H1 (cell line): ENCODE measurements around the gene NFYA. TPM values are rescaled to one million over a fixed set of nuclear protein-coding genes. Genes with fewer than 3 reads are reported as not detected.

ENCODE experiments used
- CTCF ChIA-PET: fragments of 300-600 bp; sonication (Branson Sonifier 250); formaldehyde crosslinking; loops from one replicate; lab custom pipeline; 2021; ENCODE audit not compliant: partially characterized antibody; lab: Charles Lee
- POLR2A ChIA-PET: fragments of 300-600 bp; sonication (Branson Sonifier 250); formaldehyde crosslinking; loops from one replicate; lab custom pipeline; 2021; ENCODE audit warnings: inconsistent platforms; ENCODE audit not compliant: partially characterized antibody; lab: Charles Lee
- DNase-seq, 2 experiments: peaks; one replicate each; pipeline versions ENCODE4 v3.0.0 to v3.0.0-alpha.2; 2010 to 2022; ENCODE audit warnings: low spot score in 2 of 2, low read depth in 1 of 2, mixed read lengths in 1 of 2
- FAIRE-seq: peaks from 2 replicates; lab custom pipeline; 2011; peaks lifted over from hg19 to GRCh38; lab: Jason Lieb, UNC
- H2AFZ ChIP-seq: 2 replicates; pipeline ENCODE4 v1.8.1; 2012; ENCODE audit warnings: low read length, inconsistent platforms
- H2AK5ac ChIP-seq: 2 replicates; pipeline ENCODE4 v1.6.1; 2013; ENCODE audit warnings: low read depth, low read length
- H2BK120ac ChIP-seq: replicated peaks from 2 replicates; pipeline ENCODE3; 2013; ENCODE audit warnings: low read depth, low read length, inconsistent platforms
- H2BK12ac ChIP-seq: 2 replicates; pipeline ENCODE4 v1.6.1; 2013; ENCODE audit warnings: low read depth, low read length
- H2BK15ac ChIP-seq: 2 replicates; pipeline ENCODE4 v1.6.1; 2013; ENCODE audit warnings: low read length
- H2BK20ac ChIP-seq: 2 replicates; pipeline ENCODE4 v1.6.1; 2013; ENCODE audit warnings: low read length
- H2BK5ac ChIP-seq: 2 replicates; pipeline ENCODE4 v1.6.1; 2013; ENCODE audit warnings: low read depth, low read length
- H3K14ac ChIP-seq: 2 replicates; pipeline ENCODE4 v1.6.1; 2013; ENCODE audit warnings: inconsistent platforms; ENCODE audit not compliant: insufficient read length
- H3K18ac ChIP-seq: 2 replicates; pipeline ENCODE4 v1.6.1; 2013; ENCODE audit warnings: low read length; ENCODE audit errors: extremely low read depth
- H3K23ac ChIP-seq: 2 replicates; pipeline ENCODE4 v1.6.1; 2013; ENCODE audit warnings: inconsistent platforms; ENCODE audit not compliant: insufficient read length
- H3K23me2 ChIP-seq: 2 replicates; pipeline ENCODE4 v1.6.1; 2013; ENCODE audit warnings: low read depth, low read length
- H3K27ac ChIP-seq: 2 replicates; pipeline ENCODE4 v1.6.1; 2011; ENCODE audit warnings: low read depth, low read length, inconsistent platforms
- H3K27me3 ChIP-seq, 4 experiments: replicated peaks in 1 of 4; 1 replicate in 1 of 4; 2 replicates in 3 of 4; pipeline versions ENCODE4 v1.6.1 to v1.8.1; 2011 to 2013; ENCODE audit warnings: low read length in 3 of 4, mild to moderate bottlenecking in 3 of 4, inconsistent platforms in 2 of 4, mixed read lengths in 2 of 4, moderate library complexity in 1 of 4; ENCODE audit not compliant: control insufficient read depth in 3 of 4, insufficient read depth in 3 of 4; ENCODE audit errors: extremely low read depth in 1 of 4
- H3K36me3 ChIP-seq, 4 experiments: 2 replicates each; pipeline versions ENCODE4 v1.6.1 to v1.8.1; 2011 to 2013; ENCODE audit warnings: mild to moderate bottlenecking in 4 of 4, low read length in 3 of 4, moderate library complexity in 2 of 4, control low read depth in 1 of 4, inconsistent platforms in 1 of 4; ENCODE audit not compliant: insufficient read depth in 4 of 4, control insufficient read depth in 2 of 4
- H3K4ac ChIP-seq: replicated peaks from 2 replicates; pipeline ENCODE3; 2013; ENCODE audit warnings: low read length, low read depth, mixed read lengths, inconsistent platforms; ENCODE audit not compliant: insufficient read length
- H3K4me1 ChIP-seq, 4 experiments: replicated peaks in 1 of 4; 1 replicate in 1 of 4; 2 replicates in 3 of 4; pipeline versions ENCODE4 v1.6.1 to v1.8.1; 2011 to 2013; ENCODE audit warnings: low read length in 3 of 4, inconsistent platforms in 2 of 4, mixed read lengths in 1 of 4; ENCODE audit not compliant: insufficient read depth in 4 of 4, control insufficient read depth in 3 of 4
- H3K4me2 ChIP-seq, 2 experiments: 2 replicates each; pipeline versions ENCODE4 v1.6.1 to v1.8.1; 2011 to 2013; ENCODE audit warnings: low read depth in 2 of 2, low read length in 2 of 2, control low read depth in 1 of 2, inconsistent platforms in 1 of 2, mild to moderate bottlenecking in 1 of 2; ENCODE audit not compliant: insufficient read depth in 1 of 2
- H3K4me3 ChIP-seq, 4 experiments: fragments of 200-600, 300-600 bp in 1 of 4; sonication (generic), shearing (Covaris generic), sonication (Bioruptor Twin) in 1 of 4; 2 replicates each; pipeline versions ENCODE4 v1.5.1 to v1.8.1; 2011 to 2016; ENCODE audit warnings: low read length in 4 of 4, low read depth in 3 of 4, control low read depth in 2 of 4, inconsistent platforms in 2 of 4, mild to moderate bottlenecking in 2 of 4, mixed read lengths in 1 of 4, moderate library complexity in 1 of 4; ENCODE audit not compliant: insufficient read depth in 2 of 4; ENCODE audit errors: extremely low read depth in 1 of 4
- H3K56ac ChIP-seq: replicated peaks from 2 replicates; pipeline ENCODE3; 2013; ENCODE audit warnings: low read depth, mild to moderate bottlenecking, mixed read lengths, low read length, inconsistent platforms; ENCODE audit not compliant: insufficient read length
- H3K79me1 ChIP-seq: 2 replicates; pipeline ENCODE4 v1.6.1; 2013; ENCODE audit warnings: low read depth, low read length, control low read depth
- H3K79me2 ChIP-seq, 2 experiments: 2 replicates each; pipeline versions ENCODE4 v1.6.1 to v1.8.1; 2012 to 2013; ENCODE audit warnings: low read length in 2 of 2, mild to moderate bottlenecking in 2 of 2, inconsistent platforms in 1 of 2; ENCODE audit not compliant: insufficient read depth in 2 of 2, control insufficient read depth in 1 of 2
- H3K9ac ChIP-seq, 4 experiments: replicated peaks in 1 of 4; 1 replicate in 1 of 4; 2 replicates in 3 of 4; pipeline versions ENCODE4 v1.6.1 to v1.8.1; 2011 to 2013; ENCODE audit warnings: low read depth in 3 of 4, low read length in 3 of 4, control low read depth in 2 of 4, mild to moderate bottlenecking in 2 of 4, moderate library complexity in 2 of 4, inconsistent platforms in 1 of 4; ENCODE audit errors: extremely low read depth in 1 of 4
- H3K9me3 ChIP-seq, 2 experiments: 2 replicates each; pipeline versions ENCODE4 v1.6.1 to v1.8.1; 2012 to 2013; ENCODE audit warnings: mild to moderate bottlenecking in 2 of 2, moderate library complexity in 2 of 2, control low read depth in 1 of 2, inconsistent platforms in 1 of 2, low read depth in 1 of 2, low read length in 1 of 2, mixed read lengths in 1 of 2; ENCODE audit not compliant: insufficient read depth in 2 of 2
- H4K20me1 ChIP-seq, 2 experiments: replicated peaks in 1 of 2; 2 replicates each; pipeline versions ENCODE3 to v1.8.1; 2011 to 2013; ENCODE audit warnings: inconsistent platforms in 2 of 2, low read length in 2 of 2, mild to moderate bottlenecking in 1 of 2; ENCODE audit not compliant: insufficient read depth in 2 of 2, control insufficient read depth in 1 of 2
- H4K5ac ChIP-seq: 2 replicates; pipeline ENCODE4 v1.6.1; 2013; ENCODE audit warnings: low read length, low read depth, mixed read lengths, inconsistent platforms; ENCODE audit not compliant: insufficient read length
- H4K8ac ChIP-seq: 2 replicates; pipeline ENCODE4 v1.8.0; 2013; ENCODE audit warnings: mild to moderate bottlenecking, moderate library complexity, low read length, inconsistent platforms; ENCODE audit not compliant: insufficient read depth; ENCODE audit errors: extremely low read depth
- H4K91ac ChIP-seq: replicated peaks from 2 replicates; pipeline ENCODE3; 2013; ENCODE audit warnings: low read length, mixed read lengths, inconsistent platforms; ENCODE audit not compliant: insufficient read length
- GTF2F1 ChIP-seq: IDR thresholded peaks from 2 replicates; pipeline ENCODE4 v1.6.1; 2012; ENCODE audit warnings: low read depth, low read length, improper control_type of control experiment, borderline replicate concordance
- polyA plus RNA-seq, 7 experiments: library from polyadenylated mRNA; depleted of rRNA in 3 of 7; stranded (reverse) in 5 of 7; unstranded in 2 of 7; fragments of >200 nt in 5 of 7; fragments of 200-250 nt in 2 of 7; gene quantifications; 1 replicate in 5 of 7; 2 replicates in 1 of 7; 4 replicates in 1 of 7; pipeline versions ENCODE4 v1.2.1 to v1.2.3, GENCODE V29; 2011 to 2013; ENCODE audit warnings: missing spikeins in 2 of 7, mixed read lengths in 2 of 7
- total RNA-seq: library from RNA; stranded (reverse); fragmentation: NEBNext Ultra II Directional; extraction: Animal tissue kit (Norgen Biotek cat#: 25700); gene quantifications from 2 replicates; pipeline ENCODE4 v1.2.1, GENCODE V29; 2021

Gene NFYA
- total and polyA plus RNA-seq, 2 of the 8 experiments (the other 6 are each of a cell fraction or from before 2014, with no cell fraction given): 19.8 to 33.7 TPM

- H2AK5ac ChIP-seq: no peak overlapping the region
- no peak for TF ChIP-seq GTF2F1
Measured at GRCh38 chr6:41085182-41085581, 12.4 kb downstream of the NFYA start.

More at GRCh38 chr6:41085182-41085581, 12.4 kb downstream of the NFYA start:
- Histone ChIP-seq H2BK20ac (no peak overlapping the region), H3K23me2 (no peaks in the 10 kb centered on the region), H2AFZ (no peak overlapping the region), H2BK5ac (no peak overlapping the region), H4K5ac (no peak overlapping the region), H3K4me1 (no peaks in the 10 kb centered on the region), H3K9ac (no peak overlapping the region), H3K27me3 (no peaks in the 10 kb centered on the region), H4K91ac (no peak overlapping the region), H3K14ac (no peak overlapping the region), H3K18ac (no peak overlapping the region), H3K4ac (no peak overlapping the region), H3K79me2 (peaks cover 0 to 42% of the 10 kb centered on the region in 2 experiments; a peak in 2 of 4 replicates), H3K9me3 (no peaks in the 10 kb centered on the region), H3K27ac (no peak overlapping the region), H3K79me1 (no peaks in the 10 kb centered on the region; the same call in 1 of the 2 replicates), H2BK120ac (no peak overlapping the region), H4K8ac (no peak overlapping the region), H3K36me3 (peaks cover 9 to 80% (median 40%) of the 10 kb centered on the region in 4 experiments), H3K56ac (no peak overlapping the region), H4K20me1 (peaks cover 3 to 10% of the 10 kb centered on the region in 2 experiments), H3K4me3 (no peak overlapping the region), H3K4me2 (no peak overlapping the region), H2BK12ac (no peak overlapping the region), H2BK15ac (no peak overlapping the region), H3K23ac (no peak overlapping the region)
- DNase-seq (no peak), FAIRE-seq (no peak)
- ChIA-PET POLR2A (no interaction called here), CTCF (interaction anchor here (0.5 to 1.0 kb wide), 2 partner anchors 26 to 81 kb away, joined by 3 read pairs; no protein-coding TSS in a partner anchor)
